Measurements from ENCODE around the gene CLDND2.

- no peak for TF ChIP-seq CTCF (IDR thresholded peaks at IDR 0.05; ENCODE audit: low read depth, low read length, missing input control)
- TF ChIP-seq RAD21 (IDR thresholded peaks at IDR 0.05) = no peak
- no peak for TF ChIP-seq REST (IDR thresholded peaks at IDR 0.05)
- TF ChIP-seq, protein P1, sequence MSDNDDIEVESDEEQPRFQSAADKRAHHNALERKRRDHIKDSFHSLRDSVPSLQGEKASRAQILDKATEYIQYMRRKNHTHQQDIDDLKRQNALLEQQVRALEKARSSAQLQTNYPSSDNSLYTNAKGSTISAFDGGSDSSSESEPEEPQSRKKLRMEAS (IDR thresholded peaks at IDR 0.05) = no peak
- TF ChIP-seq EGR1 (IDR thresholded peaks at IDR 0.05; ENCODE audit: low read depth in 2 of 2) = no peak
- no peak for TF ChIP-seq TAF1 (conservative IDR thresholded peaks at IDR 0.05)
- no peak for TF ChIP-seq GABPA (IDR thresholded peaks at IDR 0.05 in 1 of 2, conservative IDR thresholded peaks at IDR 0.05 in 1 of 2)
These were observed 3.3 kb upstream of the CLDND2 start for GRCh38 chr19:51372021-51372648.
